Measurements from ENCODE around the gene GTF3C1.

The GTF3C1 gene

GRCh38 chr16:27517664-27518063 lies 32.0 kb downstream of the GTF3C1 start:
- DNase-seq (ENCODE audit: low read depth in 2 of 2): no peak

- no peak for DNase-seq (ENCODE audit: low read depth in 2 of 2)
These were observed 33.3 kb downstream of the GTF3C1 start for GRCh38 chr16:27516365-27516764.

GRCh38 chr16:27515874-27516353 lies 33.8 kb downstream of the GTF3C1 start:
- DNase-seq (ENCODE audit: low read depth in 2 of 2): no peak

GRCh38 chr16:27514806-27515205 lies 34.9 kb downstream of the GTF3C1 start:
- DNase-seq (ENCODE audit: low read depth in 2 of 2): no peak

GRCh38 chr16:27511657-27512448 lies 37.9 kb downstream of the GTF3C1 start:
- no peak for DNase-seq (ENCODE audit: low read depth in 2 of 2)

GRCh38 chr16:27508476-27508875 lies 41.2 kb downstream of the GTF3C1 start:
- DNase-seq (ENCODE audit: low read depth in 2 of 2): no peak

GRCh38 chr16:27506771-27507170 lies 42.9 kb downstream of the GTF3C1 start:
- DNase-seq (ENCODE audit: low read depth in 2 of 2): no peak

GRCh38 chr16:27505297-27506236 lies 44.1 kb downstream of the GTF3C1 start:
- DNase-seq (ENCODE audit: low read depth in 2 of 2): no peak

- DNase-seq (ENCODE audit: low read depth in 2 of 2): no peak
These were observed 46.1 kb downstream of the GTF3C1 start for GRCh38 chr16:27503662-27504061.

- DNase-seq (ENCODE audit: low read depth in 2 of 2): no peak
These were observed 48.9 kb downstream of the GTF3C1 start for GRCh38 chr16:27500801-27501200.

- no peak for DNase-seq (ENCODE audit: low read depth in 2 of 2)
These were observed 50.1 kb downstream of the GTF3C1 start for GRCh38 chr16:27499659-27500055.

- no peak for DNase-seq (ENCODE audit: low read depth in 2 of 2)
These were observed 50.6 kb downstream of the GTF3C1 start for GRCh38 chr16:27498916-27499658.

GRCh38 chr16:27498031-27498825 lies 51.5 kb downstream of the GTF3C1 start:
- no peak for DNase-seq (ENCODE audit: low read depth in 2 of 2)

GRCh38 chr16:27495191-27495590 lies 54.5 kb downstream of the GTF3C1 start:
- no peak for DNase-seq (ENCODE audit: low read depth in 2 of 2)

- DNase-seq (ENCODE audit: low read depth in 2 of 2): no peak
These were observed 57.1 kb downstream of the GTF3C1 start for GRCh38 chr16:27492588-27492979.

GRCh38 chr16:27491894-27492587 lies 57.7 kb downstream of the GTF3C1 start:
- no peak for DNase-seq (ENCODE audit: low read depth in 2 of 2)

GRCh38 chr16:27489906-27490305 lies 59.8 kb downstream of the GTF3C1 start:
- no peak for DNase-seq (ENCODE audit: low read depth in 2 of 2)

- no peak for DNase-seq (ENCODE audit: low read depth in 2 of 2)
These were observed 60.3 kb downstream of the GTF3C1 start for GRCh38 chr16:27489421-27489820.

GRCh38 chr16:27486760-27487159 lies 63.0 kb downstream of the GTF3C1 start:
- no peak for DNase-seq (ENCODE audit: low read depth in 2 of 2)

GRCh38 chr16:27486344-27486743 lies 63.4 kb downstream of the GTF3C1 start:
- no peak for DNase-seq (ENCODE audit: low read depth in 2 of 2)
